ENCODE data around the gene THUMPD2.
A peak's percentile ranks its signal among the peaks of the same experiment; 100 is the strongest.

Gene THUMPD2

DNA sequence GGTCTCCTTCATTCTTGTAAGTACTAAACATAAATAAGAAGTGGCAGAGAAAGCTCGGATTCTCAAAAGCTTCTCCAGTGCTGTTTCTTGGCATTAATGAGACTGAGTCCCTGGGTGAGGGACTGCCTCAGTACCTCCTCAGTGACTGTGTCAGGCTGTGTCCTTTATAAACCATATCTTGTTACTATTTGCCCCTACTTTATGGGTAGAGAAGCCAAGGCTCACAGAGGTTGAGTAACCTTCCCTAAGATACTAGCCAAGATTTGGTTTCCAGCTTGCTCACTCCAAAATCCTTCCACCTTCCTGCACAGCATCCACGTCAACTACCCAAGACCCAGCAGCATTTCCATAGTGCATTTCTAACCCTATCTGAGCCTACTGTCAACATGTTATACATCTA is 55.6 kb downstream of the THUMPD2 start:
- H3K4ac ChIP-seq (ENCODE audit: low read depth in 1 of 2, low read length in 2 of 2): no peak overlapping the region
- H3K23ac ChIP-seq (ENCODE audit: low read length in 2 of 2): no peak overlapping the region
- H3K27ac ChIP-seq (ENCODE audit: low read length, poor library complexity, severe bottlenecking): no peak overlapping the region
- DNase-seq: no peak
- no peak overlapping the region for H3K14ac ChIP-seq (ENCODE audit: low read length in 2 of 2)
- H3K36me3 ChIP-seq (ENCODE audit: control insufficient read depth in 1 of 2, insufficient read depth in 2 of 2, low read depth in 1 of 2, low read length in 2 of 2): no peaks in the 10 kb centered on the region
- no peak overlapping the region for H4K8ac ChIP-seq (ENCODE audit: low read length)
- H3K27me3 ChIP-seq (ENCODE audit: control insufficient read depth in 1 of 2, insufficient read depth in 1 of 2, low read length in 2 of 2): no peaks in the 10 kb centered on the region
- no peaks in the 10 kb centered on the region for H3K79me1 ChIP-seq (replicated peaks; ENCODE audit: low read length, poor library complexity, severe bottlenecking)
- H2BK5ac ChIP-seq (ENCODE audit: low read depth, low read length, poor library complexity, severe bottlenecking): no peak overlapping the region
- H3K9me3 ChIP-seq (ENCODE audit: control insufficient read depth, low read length): no peaks in the 10 kb centered on the region
- no peak overlapping the region for H2BK15ac ChIP-seq (ENCODE audit: low read depth, poor library complexity, severe bottlenecking)
- no peak overlapping the region for H2BK120ac ChIP-seq (ENCODE audit: low read depth, low read length)
- H4K91ac ChIP-seq (ENCODE audit: low read length): no peak overlapping the region
- H2AFZ ChIP-seq (ENCODE audit: low read depth, low read length): no peak overlapping the region
- H2AK5ac ChIP-seq (ENCODE audit: low read length, severe bottlenecking): peak overlapping the region; percentile 70
- peak overlapping the region; percentile 30 for H3K4me2 ChIP-seq (ENCODE audit: low read length, poor library complexity, severe bottlenecking)
- peaks cover 5% of the 10 kb centered on the region for H3K4me1 ChIP-seq (ENCODE audit: control insufficient read depth, insufficient read depth, low read depth, low read length)
- H3K18ac ChIP-seq (ENCODE audit: low read depth in 1 of 2, low read length in 2 of 2): no peak overlapping the region
- no peak overlapping the region for H2BK12ac ChIP-seq (ENCODE audit: low read length in 2 of 2)
- H3K9ac ChIP-seq (ENCODE audit: low read length): no peak overlapping the region
- no peak overlapping the region for H3K4me3 ChIP-seq (ENCODE audit: insufficient read depth in 1 of 2, low read depth in 1 of 2, low read length in 2 of 2)
- WGBS: 90% methylated on average over 2 of the region's 2 CpGs

DNA sequence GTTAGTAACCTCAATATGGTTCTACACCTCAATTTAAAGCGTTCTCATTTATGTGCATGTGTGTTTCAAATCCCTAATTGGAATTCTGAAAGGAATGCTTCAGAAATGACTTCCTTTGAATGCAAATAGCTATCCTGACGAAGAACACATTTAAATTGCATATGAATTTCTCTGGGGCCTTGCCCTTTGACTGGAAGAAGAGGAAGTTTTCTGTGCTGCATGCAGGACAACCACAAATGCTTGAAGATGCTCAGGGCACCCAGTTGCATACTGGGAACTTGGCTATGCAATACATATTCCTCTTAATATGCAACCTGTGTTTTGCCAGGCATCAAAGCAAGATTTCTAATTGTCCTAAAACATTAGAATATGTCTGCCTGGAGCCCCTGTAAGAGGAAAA is 58.1 kb downstream of the THUMPD2 start:
- Histone ChIP-seq H3K4me1 (ENCODE audit: control insufficient read depth, insufficient read depth, low read depth, low read length) (peaks cover 5% of the 10 kb centered on the region), H3K27me3 (ENCODE audit: control insufficient read depth in 1 of 2, insufficient read depth in 1 of 2, low read length in 2 of 2) (no peaks in the 10 kb centered on the region), H3K4me2 (ENCODE audit: low read length, poor library complexity, severe bottlenecking) (no peak overlapping the region), H2BK15ac (ENCODE audit: low read depth, poor library complexity, severe bottlenecking) (no peak overlapping the region), H2AK5ac (ENCODE audit: low read length, severe bottlenecking) (no peak overlapping the region), H2AFZ (ENCODE audit: low read depth, low read length) (no peak overlapping the region), H3K27ac (ENCODE audit: low read length, poor library complexity, severe bottlenecking) (no peak overlapping the region), H3K14ac (ENCODE audit: low read length in 2 of 2) (no peak overlapping the region), H4K91ac (ENCODE audit: low read length) (no peak overlapping the region), H3K4me3 (ENCODE audit: insufficient read depth in 1 of 2, low read depth in 1 of 2, low read length in 2 of 2) (no peak overlapping the region), H3K36me3 (ENCODE audit: control insufficient read depth in 1 of 2, insufficient read depth in 2 of 2, low read depth in 1 of 2, low read length in 2 of 2) (no peaks in the 10 kb centered on the region), H3K18ac (ENCODE audit: low read depth in 1 of 2, low read length in 2 of 2) (no peak overlapping the region), H3K4ac (ENCODE audit: low read depth in 1 of 2, low read length in 2 of 2) (no peak overlapping the region), H2BK12ac (ENCODE audit: low read length in 2 of 2) (no peak overlapping the region), H2BK120ac (ENCODE audit: low read depth, low read length) (no peak overlapping the region), H3K79me1 (replicated peaks; ENCODE audit: low read length, poor library complexity, severe bottlenecking) (no peaks in the 10 kb centered on the region), H3K23ac (ENCODE audit: low read length in 2 of 2) (no peak overlapping the region), H3K9me3 (ENCODE audit: control insufficient read depth, low read length) (no peaks in the 10 kb centered on the region), H4K8ac (ENCODE audit: low read length) (no peak overlapping the region), H2BK5ac (ENCODE audit: low read depth, low read length, poor library complexity, severe bottlenecking) (no peak overlapping the region), H3K9ac (ENCODE audit: low read length) (no peak overlapping the region)
- 94% methylated on average over 1 of the region's 2 CpGs for WGBS
- no peak for DNase-seq

- H3K27ac ChIP-seq (ENCODE audit: low read length, poor library complexity, severe bottlenecking): no peak overlapping the region
- H3K9me3 ChIP-seq (ENCODE audit: control insufficient read depth, low read length): no peaks in the 10 kb centered on the region
- 95% methylated on average over 8 of the region's 8 CpGs for WGBS
- no peak overlapping the region for H3K18ac ChIP-seq (ENCODE audit: low read depth in 1 of 2, low read length in 2 of 2)
- H3K4me2 ChIP-seq (ENCODE audit: low read length, poor library complexity, severe bottlenecking): no peak overlapping the region
- H3K14ac ChIP-seq (ENCODE audit: low read length in 2 of 2): no peak overlapping the region
- H2AFZ ChIP-seq (ENCODE audit: low read depth, low read length): no peak overlapping the region
- no peaks in the 10 kb centered on the region for H3K79me1 ChIP-seq (replicated peaks; ENCODE audit: low read length, poor library complexity, severe bottlenecking)
- no peak overlapping the region for H2AK5ac ChIP-seq (ENCODE audit: low read length, severe bottlenecking)
- DNase-seq: no peak
- no peak overlapping the region for H3K4ac ChIP-seq (ENCODE audit: low read depth in 1 of 2, low read length in 2 of 2)
- H3K4me3 ChIP-seq (ENCODE audit: insufficient read depth in 1 of 2, low read depth in 1 of 2, low read length in 2 of 2): no peak overlapping the region
- peaks cover 4% of the 10 kb centered on the region for H3K4me1 ChIP-seq (ENCODE audit: control insufficient read depth, insufficient read depth, low read depth, low read length)
- H2BK15ac ChIP-seq (ENCODE audit: low read depth, poor library complexity, severe bottlenecking): no peak overlapping the region
- H2BK120ac ChIP-seq (ENCODE audit: low read depth, low read length): no peak overlapping the region
- H3K23ac ChIP-seq (ENCODE audit: low read length in 2 of 2): no peak overlapping the region
- H3K9ac ChIP-seq (ENCODE audit: low read length): no peak overlapping the region
- no peaks in the 10 kb centered on the region for H3K36me3 ChIP-seq (ENCODE audit: control insufficient read depth in 1 of 2, insufficient read depth in 2 of 2, low read depth in 1 of 2, low read length in 2 of 2)
- no peak overlapping the region for H2BK5ac ChIP-seq (ENCODE audit: low read depth, low read length, poor library complexity, severe bottlenecking)
- H4K91ac ChIP-seq (ENCODE audit: low read length): no peak overlapping the region
- no peaks in the 10 kb centered on the region for H3K27me3 ChIP-seq (ENCODE audit: control insufficient read depth in 1 of 2, insufficient read depth in 1 of 2, low read length in 2 of 2)
- no peak overlapping the region for H2BK12ac ChIP-seq (ENCODE audit: low read length in 2 of 2)
- H4K8ac ChIP-seq (ENCODE audit: low read length): no peak overlapping the region
Observed at GRCh38 chr2:39719317-39719716, 59.7 kb downstream of the THUMPD2 start.

GRCh38 chr2:39718483-39718882 is 60.6 kb downstream of the THUMPD2 start:
- no peaks in the 10 kb centered on the region for H3K9me3 ChIP-seq (ENCODE audit: control insufficient read depth, low read length)
- WGBS: 89% methylated on average over 3 of the region's 9 CpGs
- H3K27ac ChIP-seq (ENCODE audit: low read length, poor library complexity, severe bottlenecking): no peak overlapping the region
- H3K4me2 ChIP-seq (ENCODE audit: low read length, poor library complexity, severe bottlenecking): no peak overlapping the region
- no peaks in the 10 kb centered on the region for H3K36me3 ChIP-seq (ENCODE audit: control insufficient read depth in 1 of 2, insufficient read depth in 2 of 2, low read depth in 1 of 2, low read length in 2 of 2)
- H3K27me3 ChIP-seq (ENCODE audit: control insufficient read depth in 1 of 2, insufficient read depth in 1 of 2, low read length in 2 of 2): no peaks in the 10 kb centered on the region
- no peak overlapping the region for H2BK5ac ChIP-seq (ENCODE audit: low read depth, low read length, poor library complexity, severe bottlenecking)
- no peak overlapping the region for H3K18ac ChIP-seq (ENCODE audit: low read depth in 1 of 2, low read length in 2 of 2)
- H3K4me3 ChIP-seq (ENCODE audit: insufficient read depth in 1 of 2, low read depth in 1 of 2, low read length in 2 of 2): no peak overlapping the region
- H4K8ac ChIP-seq (ENCODE audit: low read length): no peak overlapping the region
- H3K79me1 ChIP-seq (replicated peaks; ENCODE audit: low read length, poor library complexity, severe bottlenecking): no peaks in the 10 kb centered on the region
- H2BK120ac ChIP-seq (ENCODE audit: low read depth, low read length): no peak overlapping the region
- no peak overlapping the region for H3K9ac ChIP-seq (ENCODE audit: low read length)
- no peak overlapping the region for H2AFZ ChIP-seq (ENCODE audit: low read depth, low read length)
- H4K91ac ChIP-seq (ENCODE audit: low read length): no peak overlapping the region
- no peak overlapping the region for H2BK12ac ChIP-seq (ENCODE audit: low read length in 2 of 2)
- peaks cover 1% of the 10 kb centered on the region for H3K4me1 ChIP-seq (ENCODE audit: control insufficient read depth, insufficient read depth, low read depth, low read length)
- H2BK15ac ChIP-seq (ENCODE audit: low read depth, poor library complexity, severe bottlenecking): no peak overlapping the region
- H2AK5ac ChIP-seq (ENCODE audit: low read length, severe bottlenecking): no peak overlapping the region
- no peak overlapping the region for H3K14ac ChIP-seq (ENCODE audit: low read length in 2 of 2)
- no peak overlapping the region for H3K23ac ChIP-seq (ENCODE audit: low read length in 2 of 2)
- no peak overlapping the region for H3K4ac ChIP-seq (ENCODE audit: low read depth in 1 of 2, low read length in 2 of 2)
- DNase-seq: no peak

Measured in mesenchymal stem cell (in vitro differentiated cells and primary cell).